Spleen (tissue), 7 donors: Measurements from ENCODE around the gene MSANTD4.

Experiments
- POLR2A ChIP-seq, 3 donors: fragments of 450-650 bp; IDR thresholded peaks; one replicate each; pipeline ENCODE4 v1.5.1; 2017; ENCODE audit warnings: antibody characterized with exemption in 3 of 3, mild to moderate bottlenecking in 1 of 3
- TF ChIP-seq, protein P1 (sequence below), 11 experiments: fragments of 200-600 bp in 7 of 11; fragments of 450-650 bp in 4 of 11; sonication (generic) in 4 of 11; IDR thresholded peaks in 8 of 11; conservative IDR thresholded peaks in 3 of 11; 1 replicate in 7 of 11; 2 replicates in 4 of 11; pipeline versions ENCODE4 v1.4.0 to v1.8.0; 2016 to 2021; ENCODE audit warnings: antibody characterized with exemption in 11 of 11, inconsistent platforms in 4 of 11, mild to moderate bottlenecking in 1 of 11
- donor health status: DM: no; HTN: no; CAD: no; lungs with moderate emphysema.
- donor health status: DM: no; HTN: no; CAD: no.
- donor health status: DM: no; HTN: no; CAD: no.

DNA sequence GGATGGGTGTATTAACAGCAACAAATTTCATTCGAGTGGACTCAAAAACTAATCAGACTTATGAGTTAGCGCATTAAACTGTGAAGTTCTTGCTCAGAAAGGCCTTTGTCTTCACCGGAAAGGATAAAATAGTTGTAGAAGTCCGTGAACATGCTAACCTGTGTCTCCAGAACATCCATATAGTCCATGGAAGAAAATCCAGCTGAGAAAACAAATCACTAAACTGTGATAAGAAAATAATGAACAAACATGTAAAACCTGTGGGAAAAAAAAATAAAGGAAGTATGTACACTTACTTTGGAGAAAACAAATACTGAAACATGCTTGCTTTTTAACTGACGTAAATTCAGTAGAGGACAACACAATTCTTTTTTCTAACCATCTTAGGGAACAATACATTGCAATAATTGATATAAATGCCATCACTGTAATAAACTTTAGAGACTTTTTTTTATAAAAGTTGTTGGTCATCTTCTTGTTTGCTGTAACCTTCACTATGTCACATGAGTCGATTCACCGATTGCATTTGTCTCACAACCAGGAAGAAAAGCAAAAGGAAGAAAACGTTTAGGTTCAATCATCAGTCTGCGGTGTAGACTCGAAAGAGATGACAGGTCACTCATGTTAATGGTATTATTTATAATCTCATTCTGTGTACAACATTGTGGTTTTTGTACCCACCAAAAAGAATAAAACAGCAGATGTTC, 41.9 kb downstream of the MSANTD4 start:
- TF ChIP-seq, protein P1, sequence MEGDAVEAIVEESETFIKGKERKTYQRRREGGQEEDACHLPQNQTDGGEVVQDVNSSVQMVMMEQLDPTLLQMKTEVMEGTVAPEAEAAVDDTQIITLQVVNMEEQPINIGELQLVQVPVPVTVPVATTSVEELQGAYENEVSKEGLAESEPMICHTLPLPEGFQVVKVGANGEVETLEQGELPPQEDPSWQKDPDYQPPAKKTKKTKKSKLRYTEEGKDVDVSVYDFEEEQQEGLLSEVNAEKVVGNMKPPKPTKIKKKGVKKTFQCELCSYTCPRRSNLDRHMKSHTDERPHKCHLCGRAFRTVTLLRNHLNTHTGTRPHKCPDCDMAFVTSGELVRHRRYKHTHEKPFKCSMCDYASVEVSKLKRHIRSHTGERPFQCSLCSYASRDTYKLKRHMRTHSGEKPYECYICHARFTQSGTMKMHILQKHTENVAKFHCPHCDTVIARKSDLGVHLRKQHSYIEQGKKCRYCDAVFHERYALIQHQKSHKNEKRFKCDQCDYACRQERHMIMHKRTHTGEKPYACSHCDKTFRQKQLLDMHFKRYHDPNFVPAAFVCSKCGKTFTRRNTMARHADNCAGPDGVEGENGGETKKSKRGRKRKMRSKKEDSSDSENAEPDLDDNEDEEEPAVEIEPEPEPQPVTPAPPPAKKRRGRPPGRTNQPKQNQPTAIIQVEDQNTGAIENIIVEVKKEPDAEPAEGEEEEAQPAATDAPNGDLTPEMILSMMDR (IDR thresholded peaks at IDR 0.05 in 8 of 11, conservative IDR thresholded peaks at IDR 0.05 in 3 of 11), result no peak
- TF ChIP-seq POLR2A (IDR thresholded peaks at IDR 0.05), result no peak
